Endodermal cell (in vitro differentiated cells): ENCODE data around the gene TCF7L2. TPM values are rescaled to one million over a fixed set of nuclear protein-coding genes. Genes with fewer than 3 reads are reported as not detected.

Experiments
- DNase-seq: peaks from one replicate; pipeline ENCODE4 v3.0.0-alpha.2; 2017
- H3K27ac ChIP-seq: 2 replicates; pipeline ENCODE4 v1.5.1; 2013; ENCODE audit warnings: mild to moderate bottlenecking, low read depth, low read length, moderate library complexity
- H3K27me3 ChIP-seq: 2 replicates; pipeline ENCODE4 v1.6.1; 2013; ENCODE audit warnings: mild to moderate bottlenecking, low read length, moderate library complexity; ENCODE audit not compliant: insufficient read depth, control insufficient read depth, poor library complexity, severe bottlenecking
- H3K36me3 ChIP-seq: 2 replicates; pipeline ENCODE4 v1.7.0; 2013; ENCODE audit warnings: mild to moderate bottlenecking, low read length, moderate library complexity; ENCODE audit not compliant: control insufficient read depth, insufficient read depth
- H3K4me1 ChIP-seq: one replicate; pipeline ENCODE4 v1.7.0; 2013; ENCODE audit warnings: low read length; ENCODE audit not compliant: control insufficient read depth, insufficient read depth
- H3K4me3 ChIP-seq: 2 replicates; pipeline ENCODE4 v1.5.1; 2013; ENCODE audit warnings: mild to moderate bottlenecking, low read length, moderate library complexity
- H3K9ac ChIP-seq: 2 replicates; pipeline ENCODE4 v1.6.1; 2013; ENCODE audit warnings: mild to moderate bottlenecking, low read length, moderate library complexity; ENCODE audit not compliant: poor library complexity, severe bottlenecking; ENCODE audit errors: extremely low read depth
- H3K9me3 ChIP-seq: 2 replicates; pipeline ENCODE4 v1.6.1; 2013; ENCODE audit warnings: mild to moderate bottlenecking, low read length, moderate library complexity; ENCODE audit not compliant: control insufficient read depth
- H3K27ac Mint-ChIP-seq: 2 replicates; pipeline ENCODE4 v1.8.0; 2020; ENCODE audit warnings: mixed read lengths
- H3K27me3 Mint-ChIP-seq: 2 replicates; pipeline ENCODE4 v1.8.0; 2021; ENCODE audit warnings: mild to moderate bottlenecking, mixed read lengths; ENCODE audit not compliant: insufficient read depth
- H3K36me3 Mint-ChIP-seq: 2 replicates; pipeline ENCODE4 v1.8.0; 2020; ENCODE audit warnings: low read depth, mixed read lengths
- H3K4me1 Mint-ChIP-seq: 2 replicates; pipeline ENCODE4 v1.8.0; 2020; ENCODE audit warnings: mixed read lengths
- H3K4me3 Mint-ChIP-seq: 2 replicates; pipeline ENCODE4 v1.8.0; 2020; ENCODE audit warnings: mild to moderate bottlenecking, moderate library complexity, mixed read lengths
- H3K9me3 Mint-ChIP-seq: 2 replicates; pipeline ENCODE4 v1.8.0; 2020; ENCODE audit warnings: mild to moderate bottlenecking, mixed read lengths
- CTCF ChIP-seq: fragments of 200-600 bp; sonication (generic); conservative IDR thresholded peaks from 2 replicates; pipeline ENCODE4 v1.5.0; 2021; ENCODE audit warnings: antibody characterized with exemption, mild to moderate bottlenecking
- WGBS, 2 experiments: methylation state at CpG; one replicate each; pipeline versions ENCODE4 v1.1.5 to v1.1.7; 2013; ENCODE audit warnings: missing lambda C conversion rate in 2 of 2, mixed read lengths in 1 of 2; ENCODE audit not compliant: insufficient coverage in 1 of 2, insufficient read length in 1 of 2; 5-methylcytosine and 5-hydroxymethylcytosine counted together
- total RNA-seq, 2 donors: library from RNA; stranded (reverse); fragmentation: NEBNext Ultra II Directional in 1 of 2; extraction: Animal tissue kit (Norgen Biotek cat#: 25700) in 1 of 2; gene quantifications; 2 replicates in 1 of 2; 3 replicates in 1 of 2; pipeline ENCODE4 v1.2.1, GENCODE V29; 2021

Gene TCF7L2
- total RNA-seq, 2 donors from 2014 or later = 73.2 to 105 TPM

GRCh38 chr10:113168584-113168983 is 218.5 kb downstream of the TCF7L2 start:
- Histone ChIP-seq H3K4me1 (no peaks in the 10 kb centered on the region), H3K27me3 (no peaks in the 10 kb centered on the region), H3K27ac (no peak overlapping the region), H3K4me3 (no peak overlapping the region), H3K9ac (no peak overlapping the region), H3K36me3 (peaks cover 45% of the 10 kb centered on the region), H3K9me3 (no peaks in the 10 kb centered on the region)
- Mint-ChIP-seq H3K4me3 (no peak overlapping the region), H3K4me1 (peaks cover 22% of the 10 kb centered on the region), H3K36me3 (peaks cover 40% of the 10 kb centered on the region), H3K9me3 (no peaks in the 10 kb centered on the region), H3K27ac (peak overlapping the region; percentile 41), H3K27me3 (no peaks in the 10 kb centered on the region)
- 81 to 87% methylated on average over 3 to 6 of the region's 6 CpGs for WGBS, 2 experiments
- DNase-seq = no peak
- TF ChIP-seq CTCF = no peak

- TF ChIP-seq CTCF = no peak
- peaks cover 20% of the 10 kb centered on the region for H3K4me1 Mint-ChIP-seq
- peak overlapping the region; percentile 10 for H3K27ac Mint-ChIP-seq
- H3K27ac ChIP-seq = no peak overlapping the region
- H3K9me3 Mint-ChIP-seq = no peaks in the 10 kb centered on the region
- peaks cover 39% of the 10 kb centered on the region for H3K36me3 ChIP-seq
- H3K4me3 Mint-ChIP-seq = no peak overlapping the region
- no peaks in the 10 kb centered on the region for H3K27me3 ChIP-seq
- peaks cover 35% of the 10 kb centered on the region for H3K36me3 Mint-ChIP-seq
- no peaks in the 10 kb centered on the region for H3K27me3 Mint-ChIP-seq
- no peaks in the 10 kb centered on the region for H3K4me1 ChIP-seq
- H3K9me3 ChIP-seq = no peaks in the 10 kb centered on the region
- H3K9ac ChIP-seq = no peak overlapping the region
- H3K4me3 ChIP-seq = no peak overlapping the region
- no peak for DNase-seq
- WGBS, 2 experiments = 51 to 83% methylated on average over 4 to 10 of the region's 10 CpGs
Measured at GRCh38 chr10:113169111-113169510, 219.1 kb downstream of the TCF7L2 start.

- Histone ChIP-seq H3K4me3 (no peak overlapping the region), H3K36me3 (peaks cover 31% of the 10 kb centered on the region), H3K9ac (no peak overlapping the region), H3K27me3 (no peaks in the 10 kb centered on the region), H3K27ac (no peak overlapping the region), H3K9me3 (no peaks in the 10 kb centered on the region), H3K4me1 (no peaks in the 10 kb centered on the region)
- Mint-ChIP-seq H3K4me3 (no peak overlapping the region), H3K36me3 (peaks cover 26% of the 10 kb centered on the region), H3K9me3 (no peaks in the 10 kb centered on the region), H3K4me1 (peaks cover 12% of the 10 kb centered on the region), H3K27me3 (no peaks in the 10 kb centered on the region), H3K27ac (no peak overlapping the region)
- TF ChIP-seq CTCF = no peak
- no peak for DNase-seq
- 96 to 98% methylated on average over 12 to 14 of the region's 14 CpGs for WGBS, 2 experiments
Measured at GRCh38 chr10:113169853-113170460, 219.9 kb downstream of the TCF7L2 start.
